ENCODE data around the gene CYP19A1. TPM values are rescaled to one million over a fixed set of nuclear protein-coding genes. Genes with fewer than 3 reads are reported as not detected.

The CYP19A1 gene
- total and polyA plus RNA-seq, 4 donors: 0.29 to 1.4 (median 0.84) TPM

DNA sequence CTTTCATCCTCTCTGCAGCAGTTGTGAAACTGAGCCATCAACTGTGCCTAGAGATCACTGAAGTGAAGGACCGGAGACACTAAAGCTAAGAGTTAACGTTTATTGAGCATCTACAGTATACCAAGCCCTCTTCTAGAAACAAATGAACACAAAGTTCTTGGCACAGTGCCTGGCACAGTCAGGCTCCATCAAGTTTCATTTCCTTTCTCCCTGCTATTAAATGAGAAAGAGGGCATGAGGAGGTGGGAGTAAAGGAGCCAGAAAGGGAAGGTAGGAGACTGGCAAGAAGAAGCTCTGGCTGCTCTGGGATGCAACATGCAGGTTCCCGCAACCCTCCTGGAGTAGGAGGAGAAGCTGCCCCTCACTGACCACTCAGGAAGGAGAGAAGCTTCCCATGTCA lies 30.6 kb downstream of the CYP19A1 start:
- H3K27me3 ChIP-seq (ENCODE audit: control insufficient read depth, insufficient read depth, low read length): peaks cover 3% of the 10 kb centered on the region
- H3K27ac ChIP-seq (ENCODE audit: low read depth, low read length): no peak overlapping the region
- H3K4me1 ChIP-seq (ENCODE audit: control insufficient read depth, insufficient read depth, low read length): no peaks in the 10 kb centered on the region
- H3K9me3 ChIP-seq (ENCODE audit: control insufficient read depth, insufficient read depth, low read length): no peaks in the 10 kb centered on the region
- no peaks in the 10 kb centered on the region for H3K36me3 ChIP-seq (ENCODE audit: control insufficient read depth, insufficient read depth, low read length)
- 60% methylated on average over 1 of the region's 3 CpGs for WGBS (ENCODE audit: insufficient coverage)
- no peak for DNase-seq (ENCODE audit: low read depth in 4 of 6, low spot score in 6 of 6)
- H3K4me3 ChIP-seq (ENCODE audit: low read depth, low read length): no peak overlapping the region

DNA sequence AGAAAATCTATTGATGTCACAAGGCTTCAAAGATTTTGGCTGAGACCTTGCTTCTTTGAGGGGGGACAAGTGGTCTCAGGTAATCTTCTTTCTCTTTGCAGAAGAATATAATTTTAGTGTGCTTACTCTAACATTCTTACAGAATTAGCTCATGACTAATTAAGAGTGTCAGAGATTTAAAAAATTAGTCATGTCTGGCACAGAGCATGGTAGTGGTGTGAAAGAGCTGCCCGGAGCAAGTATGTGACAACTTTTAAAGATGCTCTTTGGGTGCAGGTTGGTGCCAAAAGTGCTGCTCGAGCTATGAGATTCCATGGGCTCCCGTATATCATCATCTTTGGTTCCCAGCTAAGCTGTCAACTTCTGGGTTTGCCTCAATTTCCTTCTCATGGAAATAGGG lies 31.1 kb downstream of the CYP19A1 start:
- no peak for DNase-seq (ENCODE audit: low read depth in 4 of 6, low spot score in 6 of 6)
- H3K36me3 ChIP-seq (ENCODE audit: control insufficient read depth, insufficient read depth, low read length): no peaks in the 10 kb centered on the region
- no peaks in the 10 kb centered on the region for H3K9me3 ChIP-seq (ENCODE audit: control insufficient read depth, insufficient read depth, low read length)
- no peaks in the 10 kb centered on the region for H3K4me1 ChIP-seq (ENCODE audit: control insufficient read depth, insufficient read depth, low read length)
- no peak overlapping the region for H3K4me3 ChIP-seq (ENCODE audit: low read depth, low read length)
- H3K27me3 ChIP-seq (ENCODE audit: control insufficient read depth, insufficient read depth, low read length): peaks cover 3% of the 10 kb centered on the region
- H3K27ac ChIP-seq (ENCODE audit: low read depth, low read length): no peak overlapping the region
- WGBS (ENCODE audit: insufficient coverage): 84% methylated on average over 3 of the region's 3 CpGs

DNA sequence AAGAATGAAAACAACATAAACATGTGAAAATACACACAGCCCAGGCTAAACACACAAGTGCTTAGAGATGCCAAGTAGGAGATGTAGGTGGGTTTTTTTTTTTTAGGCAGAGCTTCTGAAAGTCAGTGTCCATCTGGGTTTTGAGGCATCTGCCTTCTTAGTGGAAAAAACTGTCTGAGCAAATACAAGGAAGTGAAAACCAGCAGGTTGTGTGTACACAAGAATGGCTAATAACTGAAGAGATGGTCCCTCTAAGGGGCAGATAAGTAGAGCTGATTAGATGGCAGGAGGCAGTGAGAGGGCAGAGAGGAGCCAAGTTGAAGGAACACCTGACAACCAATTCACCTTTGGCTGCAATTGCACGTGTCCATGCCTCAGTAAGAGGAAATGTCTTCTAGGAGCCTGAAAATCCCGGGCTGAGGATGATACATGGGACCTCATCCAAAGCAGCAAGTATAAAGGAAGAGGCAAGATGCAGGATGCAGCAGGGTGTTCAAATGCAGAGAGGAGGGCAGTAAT lies 34.9 kb downstream of the CYP19A1 start:
- WGBS (ENCODE audit: insufficient coverage): 83% methylated on average over 1 of the region's 2 CpGs
- H3K27ac ChIP-seq (ENCODE audit: low read depth, low read length): no peak overlapping the region
- H3K4me3 ChIP-seq (ENCODE audit: low read depth, low read length): no peak overlapping the region
- no peaks in the 10 kb centered on the region for H3K4me1 ChIP-seq (ENCODE audit: control insufficient read depth, insufficient read depth, low read length)
- H3K9me3 ChIP-seq (ENCODE audit: control insufficient read depth, insufficient read depth, low read length): no peaks in the 10 kb centered on the region
- no peak for DNase-seq (ENCODE audit: low read depth in 4 of 6, low spot score in 6 of 6)
- no peaks in the 10 kb centered on the region for H3K36me3 ChIP-seq (ENCODE audit: control insufficient read depth, insufficient read depth, low read length)
- H3K27me3 ChIP-seq (ENCODE audit: control insufficient read depth, insufficient read depth, low read length): peaks cover 2% of the 10 kb centered on the region

DNA sequence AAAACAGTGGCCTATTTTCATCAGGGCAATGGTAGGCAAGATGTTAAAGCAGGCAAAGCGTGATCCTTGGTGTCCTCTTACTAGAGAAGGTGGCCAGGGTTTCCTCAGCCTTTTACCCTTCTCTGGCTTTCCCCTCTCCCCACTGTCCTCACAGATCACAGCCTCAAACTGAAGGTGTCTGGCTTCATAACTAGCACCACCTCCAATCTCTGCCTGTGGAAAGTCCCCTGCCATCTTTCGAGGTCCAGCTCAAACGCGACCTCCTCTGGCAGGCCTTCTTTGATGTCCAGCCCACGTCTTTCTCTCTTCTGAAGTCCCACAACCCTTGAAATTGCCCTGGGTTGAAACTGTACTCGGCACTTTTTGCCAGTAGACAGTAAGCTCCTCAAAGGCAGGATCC lies 35.9 kb downstream of the CYP19A1 start:
- Histone ChIP-seq H3K36me3 (ENCODE audit: control insufficient read depth, insufficient read depth, low read length) (no peaks in the 10 kb centered on the region), H3K27me3 (ENCODE audit: control insufficient read depth, insufficient read depth, low read length) (no peaks in the 10 kb centered on the region), H3K27ac (ENCODE audit: low read depth, low read length) (no peak overlapping the region), H3K4me1 (ENCODE audit: control insufficient read depth, insufficient read depth, low read length) (no peaks in the 10 kb centered on the region), H3K9me3 (ENCODE audit: control insufficient read depth, insufficient read depth, low read length) (no peaks in the 10 kb centered on the region), H3K4me3 (ENCODE audit: low read depth, low read length) (no peak overlapping the region)
- 85% methylated on average over 6 of the region's 6 CpGs for WGBS (ENCODE audit: insufficient coverage)
- no peak for DNase-seq (ENCODE audit: low read depth in 4 of 6, low spot score in 6 of 6)

DNA sequence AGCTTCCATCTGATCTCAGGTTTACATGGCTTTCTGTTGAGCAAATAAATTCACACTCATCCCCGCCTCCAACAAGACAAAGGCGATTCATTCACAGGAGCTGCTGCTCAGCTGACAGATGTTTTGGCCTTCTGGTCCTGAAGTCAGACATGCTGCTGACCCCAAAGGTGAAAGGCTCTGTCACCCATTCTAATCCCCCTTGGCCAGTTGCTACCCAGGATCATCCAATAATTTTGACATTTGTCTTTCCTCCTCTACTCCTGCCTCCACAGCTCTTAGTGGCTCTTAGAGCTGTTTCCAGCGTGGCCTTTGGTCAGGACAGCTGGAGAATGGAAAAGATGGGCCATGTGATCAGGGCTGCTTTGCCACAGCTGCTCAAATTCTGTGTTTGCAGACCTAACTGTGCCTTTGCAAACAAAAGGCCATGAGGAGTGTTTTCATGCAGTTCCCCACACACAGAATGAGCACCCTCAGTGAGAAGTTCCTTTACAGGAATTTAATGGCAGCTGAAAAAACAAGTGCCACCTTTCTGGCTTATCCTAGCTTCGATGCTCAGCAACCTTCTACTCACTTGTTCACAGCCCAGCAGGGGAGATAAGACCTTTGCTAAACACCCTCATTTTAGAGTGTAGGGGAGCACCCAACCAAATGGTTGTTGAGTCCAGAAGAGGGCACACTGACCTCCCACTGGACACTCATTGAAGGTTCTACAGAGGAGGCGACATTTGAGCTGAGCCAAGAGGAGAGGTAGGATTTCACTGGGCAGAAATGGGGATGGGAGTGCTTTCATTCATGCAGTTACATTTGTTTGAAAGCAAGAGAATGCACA lies 39.0 kb downstream of the CYP19A1 start:
- H3K4me1 ChIP-seq (ENCODE audit: control insufficient read depth, insufficient read depth, low read length): no peaks in the 10 kb centered on the region
- H3K36me3 ChIP-seq (ENCODE audit: control insufficient read depth, insufficient read depth, low read length): no peaks in the 10 kb centered on the region
- no peak for DNase-seq (ENCODE audit: low read depth in 4 of 6, low spot score in 6 of 6)
- H3K27me3 ChIP-seq (ENCODE audit: control insufficient read depth, insufficient read depth, low read length): no peaks in the 10 kb centered on the region
- WGBS (ENCODE audit: insufficient coverage): 81% methylated on average over 3 of the region's 5 CpGs
- H3K9me3 ChIP-seq (ENCODE audit: control insufficient read depth, insufficient read depth, low read length): no peaks in the 10 kb centered on the region
- H3K4me3 ChIP-seq (ENCODE audit: low read depth, low read length): no peak overlapping the region
- no peak overlapping the region for H3K27ac ChIP-seq (ENCODE audit: low read depth, low read length)

DNA sequence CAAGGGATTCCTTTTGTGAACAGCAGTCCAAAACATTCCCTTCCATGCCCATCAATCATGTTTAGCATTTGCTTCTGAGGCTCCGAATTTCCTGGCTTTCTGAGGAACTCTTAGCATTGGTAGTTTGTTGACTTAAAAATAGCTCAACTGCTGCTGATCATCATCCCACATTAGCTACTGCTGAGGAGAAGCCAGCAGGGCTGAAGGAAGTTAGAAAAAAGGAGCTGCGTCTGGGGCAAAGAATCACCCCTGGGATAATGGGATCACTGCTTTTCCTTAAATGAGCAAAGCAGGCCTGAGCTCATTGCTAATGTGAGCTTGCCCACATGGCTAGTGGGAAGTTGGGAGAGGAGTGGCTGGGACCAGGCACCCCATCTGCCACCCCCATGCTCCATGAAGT lies 39.8 kb downstream of the CYP19A1 start:
- H3K36me3 ChIP-seq (ENCODE audit: control insufficient read depth, insufficient read depth, low read length): no peaks in the 10 kb centered on the region
- no peaks in the 10 kb centered on the region for H3K27me3 ChIP-seq (ENCODE audit: control insufficient read depth, insufficient read depth, low read length)
- H3K9me3 ChIP-seq (ENCODE audit: control insufficient read depth, insufficient read depth, low read length): no peaks in the 10 kb centered on the region
- DNase-seq (ENCODE audit: low read depth in 4 of 6, low spot score in 6 of 6): no peak
- H3K4me1 ChIP-seq (ENCODE audit: control insufficient read depth, insufficient read depth, low read length): no peaks in the 10 kb centered on the region
- H3K4me3 ChIP-seq (ENCODE audit: low read depth, low read length): no peak overlapping the region
- H3K27ac ChIP-seq (ENCODE audit: low read depth, low read length): no peak overlapping the region
- WGBS (ENCODE audit: insufficient coverage): 100% methylated on average over 1 of the region's 2 CpGs

DNA sequence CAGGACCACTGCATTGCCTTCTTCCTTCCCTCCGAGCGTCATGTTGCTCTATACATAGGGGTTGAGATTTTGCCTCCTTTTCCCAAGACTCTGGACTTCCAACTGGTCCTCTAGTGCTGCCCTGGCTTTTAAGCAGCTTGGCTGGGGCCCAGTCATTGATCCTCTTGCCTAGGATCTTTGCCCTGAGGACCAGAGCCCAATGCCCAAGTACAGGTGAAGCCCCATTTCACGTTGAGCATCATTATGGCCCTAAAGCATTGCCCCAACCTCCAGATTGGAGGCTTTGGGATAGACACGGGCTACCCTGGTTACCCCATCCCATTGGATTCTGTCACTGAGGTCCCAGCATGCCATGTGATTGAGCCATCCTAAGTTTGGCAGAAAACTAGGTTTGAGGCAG lies 47.7 kb downstream of the CYP19A1 start:
- H3K36me3 ChIP-seq (ENCODE audit: control insufficient read depth, insufficient read depth, low read length): no peaks in the 10 kb centered on the region
- no peak for DNase-seq (ENCODE audit: low read depth in 4 of 6, low spot score in 6 of 6)
- no peaks in the 10 kb centered on the region for H3K4me1 ChIP-seq (ENCODE audit: control insufficient read depth, insufficient read depth, low read length)
- no peaks in the 10 kb centered on the region for H3K9me3 ChIP-seq (ENCODE audit: control insufficient read depth, insufficient read depth, low read length)
- WGBS (ENCODE audit: insufficient coverage): 78% methylated on average over 2 of the region's 4 CpGs
- no peak overlapping the region for H3K27ac ChIP-seq (ENCODE audit: low read depth, low read length)
- H3K4me3 ChIP-seq (ENCODE audit: low read depth, low read length): no peak overlapping the region
- H3K27me3 ChIP-seq (ENCODE audit: control insufficient read depth, insufficient read depth, low read length): no peaks in the 10 kb centered on the region

DNA sequence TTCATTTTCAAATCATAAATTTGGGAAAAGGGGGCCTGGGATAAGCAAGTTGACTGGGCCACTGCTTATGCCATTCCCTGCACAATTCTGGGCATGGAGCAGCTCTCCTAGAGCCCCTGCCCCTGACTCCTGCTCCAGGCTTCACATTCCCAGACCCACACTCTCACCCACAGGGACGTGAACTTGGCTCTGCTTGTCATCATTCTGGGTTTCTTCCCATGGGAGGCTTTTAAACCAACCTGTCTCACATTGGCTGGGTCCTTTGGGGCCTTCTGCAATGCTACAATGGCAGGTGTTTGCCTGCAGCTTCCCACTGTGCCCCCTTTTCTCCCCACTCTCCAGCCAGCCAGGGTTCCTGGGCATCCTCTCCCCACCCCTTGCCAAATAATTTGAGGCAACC lies 49.1 kb downstream of the CYP19A1 start:
- no peak overlapping the region for H3K27ac ChIP-seq (ENCODE audit: low read depth, low read length)
- H3K4me1 ChIP-seq (ENCODE audit: control insufficient read depth, insufficient read depth, low read length): no peaks in the 10 kb centered on the region
- no peak for DNase-seq (ENCODE audit: low read depth in 4 of 6, low spot score in 6 of 6)
- no peaks in the 10 kb centered on the region for H3K27me3 ChIP-seq (ENCODE audit: control insufficient read depth, insufficient read depth, low read length)
- no peaks in the 10 kb centered on the region for H3K36me3 ChIP-seq (ENCODE audit: control insufficient read depth, insufficient read depth, low read length)
- 83% methylated on average over 1 of the region's 1 CpG for WGBS (ENCODE audit: insufficient coverage)
- no peaks in the 10 kb centered on the region for H3K9me3 ChIP-seq (ENCODE audit: control insufficient read depth, insufficient read depth, low read length)
- H3K4me3 ChIP-seq (ENCODE audit: low read depth, low read length): no peak overlapping the region

DNA sequence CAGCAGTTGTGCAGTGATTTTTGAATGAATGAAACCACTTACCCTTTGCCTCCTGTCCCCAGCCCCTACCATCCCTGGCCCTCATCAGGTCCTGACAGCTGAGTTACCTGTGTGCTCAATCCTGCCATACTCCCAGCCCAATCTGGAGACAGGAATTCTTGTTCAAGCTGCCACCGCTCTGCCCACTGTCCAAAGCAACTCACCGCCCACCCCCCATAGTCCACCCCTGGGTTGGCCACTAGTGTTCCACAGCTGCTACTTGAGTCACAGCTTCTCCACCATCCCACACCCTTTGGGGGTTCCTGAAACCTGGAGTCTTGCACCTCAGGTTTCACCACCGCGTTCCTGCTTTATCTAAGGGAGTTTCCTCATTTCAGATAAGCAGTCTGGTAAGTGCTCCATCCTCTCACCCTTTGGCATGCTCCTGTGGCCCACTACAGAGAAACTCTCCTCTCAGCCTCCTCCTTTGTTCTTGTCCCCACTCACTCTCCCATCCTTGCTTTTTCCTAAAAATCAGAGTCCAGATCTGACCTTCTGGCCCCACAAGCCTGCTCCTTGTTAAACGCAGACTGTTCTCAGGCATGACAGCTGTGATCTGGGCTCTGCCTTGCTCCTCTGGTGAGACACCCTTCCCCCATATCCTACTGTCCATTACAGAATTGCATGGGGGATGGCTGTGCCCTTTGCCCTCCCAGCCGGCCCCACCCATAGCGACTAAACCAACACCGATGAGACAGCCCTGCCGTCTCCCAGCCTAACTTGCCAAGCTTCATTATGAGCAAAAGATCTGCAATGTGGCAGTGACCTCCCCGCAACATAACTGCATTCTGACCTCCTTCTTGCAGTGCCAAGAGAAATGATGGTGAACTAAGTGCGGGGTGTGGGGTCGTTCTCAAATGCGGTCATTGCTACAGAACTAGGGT lies 50.0 kb downstream of the CYP19A1 start:
- H3K4me3 ChIP-seq (ENCODE audit: low read depth, low read length): no peak overlapping the region
- H3K27ac ChIP-seq (ENCODE audit: low read depth, low read length): no peak overlapping the region
- WGBS (ENCODE audit: insufficient coverage): 92% methylated on average over 9 of the region's 13 CpGs
- H3K36me3 ChIP-seq (ENCODE audit: control insufficient read depth, insufficient read depth, low read length): no peaks in the 10 kb centered on the region
- no peaks in the 10 kb centered on the region for H3K4me1 ChIP-seq (ENCODE audit: control insufficient read depth, insufficient read depth, low read length)
- no peaks in the 10 kb centered on the region for H3K9me3 ChIP-seq (ENCODE audit: control insufficient read depth, insufficient read depth, low read length)
- H3K27me3 ChIP-seq (ENCODE audit: control insufficient read depth, insufficient read depth, low read length): no peaks in the 10 kb centered on the region
- no peak for DNase-seq (ENCODE audit: low read depth in 4 of 6, low spot score in 6 of 6)

All from spinal cord (tissue), 10 donors.